Gastroesophageal sphincter (tissue), 4 donors: ENCODE results near the gene ZNF580. TPM values are rescaled to one million over a fixed set of nuclear protein-coding genes. Genes with fewer than 3 reads are reported as not detected.

Experiments used
- ATAC-seq: fragments of 150-250 bp; one replicate; pipeline ENCODE4 v1.9.1; 2016; ENCODE audit warnings: mild to moderate bottlenecking, moderate library complexity
- H3K27ac ChIP-seq, 4 donors: fragments of 200-600 bp; sonication (generic) in 3 of 4; 1 replicate in 3 of 4; 2 replicates in 1 of 4; pipeline ENCODE4 v1.5.1; 2016 to 2019
- H3K27me3 ChIP-seq: fragments of 200-600 bp; sonication (generic); one replicate; pipeline ENCODE4 v1.5.1; 2019
- H3K36me3 ChIP-seq, 2 donors: fragments of 200-600 bp; sonication (generic); one replicate each; pipeline ENCODE4 v1.5.1; 2019; ENCODE audit warnings: control low read depth in 1 of 2
- H3K4me1 ChIP-seq, 3 donors: fragments of 200-600 bp; sonication (generic); 1 replicate in 2 of 3; 2 replicates in 1 of 3; pipeline ENCODE4 v1.5.1; 2016 to 2019; ENCODE audit warnings: control low read depth in 2 of 3
- H3K4me3 ChIP-seq, 2 donors: fragments of 200-600 bp; sonication (generic); one replicate each; pipeline ENCODE4 v1.5.1; 2019; ENCODE audit warnings: mild to moderate bottlenecking in 1 of 2, moderate library complexity in 1 of 2
- H3K9me3 ChIP-seq, 3 donors: fragments of 200-600 bp; sonication (generic); one replicate each; pipeline ENCODE4 v1.5.1; 2017 to 2019; ENCODE audit warnings: control low read depth in 2 of 3
- CTCF ChIP-seq, 4 experiments: fragments of 200-600 bp in 2 of 4; fragments of 450-650 bp in 2 of 4; sonication (generic) in 1 of 4; IDR thresholded peaks; one replicate each; pipeline ENCODE4 v1.5.1; 2017 to 2019; ENCODE audit warnings: antibody characterized with exemption in 4 of 4, mild to moderate bottlenecking in 2 of 4, moderate library complexity in 2 of 4
- EP300 ChIP-seq: sonication (generic); formaldehyde crosslinking; IDR thresholded peaks from one replicate; pipeline ENCODE4 v1.6.1; 2017; ENCODE audit warnings: antibody characterized with exemption, mild to moderate bottlenecking
- POLR2A ChIP-seq, 2 donors: fragments of 450-650 bp; IDR thresholded peaks; one replicate each; pipeline ENCODE4 v1.6.1; 2017; ENCODE audit warnings: antibody characterized with exemption in 2 of 2, mild to moderate bottlenecking in 2 of 2, moderate library complexity in 1 of 2
- POLR2AphosphoS5 ChIP-seq: sonication (generic); formaldehyde crosslinking; IDR thresholded peaks from one replicate; pipeline ENCODE4 v1.6.1; 2017; ENCODE audit warnings: antibody characterized with exemption
- WGBS, 2 donors: methylation state at CpG; one replicate each; pipeline ENCODE4 v1.1.5; 2018; ENCODE audit warnings: low coverage in 1 of 2; 5-methylcytosine and 5-hydroxymethylcytosine counted together
- total RNA-seq, 4 donors: library from RNA; depleted of rRNA; stranded (reverse); fragments of >200 nt; gene quantifications; one replicate each; pipeline ENCODE4 v1.1.0, GENCODE V29; 2016

Gene ZNF580
- total RNA-seq, 4 donors from 2014 or later = 28.9 to 44.1 (median 35.2) TPM

- Histone ChIP-seq H3K27me3 (no peaks in the 10 kb centered on the region), H3K27ac (peak overlapping the region in 3 of 4 donors; percentile 95 to 100 (median 95)), H3K9me3 (no peaks in the 10 kb centered on the region), H3K4me1 (peaks cover 0 to 20% (median 0%) of the 10 kb centered on the region in 3 donors), H3K4me3 (peak overlapping the region; percentile 49 to 69), H3K36me3 (peaks cover 0 to 24% of the 10 kb centered on the region in 2 donors)
- WGBS, 2 donors = 35 to 58% methylated on average over 6 to 11 of the region's 11 CpGs
- no peak for TF ChIP-seq CTCF (IDR thresholded peaks at IDR 0.05)
- no peak for TF ChIP-seq POLR2AphosphoS5
- no peak for TF ChIP-seq POLR2A (IDR thresholded peaks at IDR 0.05)
- no peak for TF ChIP-seq EP300
- no peak for ATAC-seq
These were observed 15.8 kb upstream of the ZNF580 start for GRCh38 chr19:55625004-55625326.

DNA sequence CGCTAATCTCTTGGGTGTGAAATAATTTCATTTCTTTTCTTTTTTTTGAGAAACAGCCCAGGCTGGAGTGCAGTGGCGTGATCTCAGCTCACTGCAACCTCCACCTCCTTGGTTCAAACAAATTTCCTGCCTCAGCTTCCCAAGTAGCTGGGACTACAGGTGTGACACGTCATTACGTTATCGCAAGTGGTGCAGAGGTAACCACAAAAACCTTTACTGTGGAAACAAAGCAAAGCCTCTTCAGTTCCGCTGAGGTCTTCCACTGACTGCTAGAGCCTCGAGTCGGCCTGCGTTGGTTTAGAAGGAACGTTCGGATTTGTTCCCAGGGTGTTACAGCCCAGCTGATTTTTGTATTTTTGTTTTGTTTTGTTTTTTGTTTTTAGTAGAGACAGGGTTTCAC is 14.5 kb upstream of the ZNF580 start:
- TF ChIP-seq POLR2A (IDR thresholded peaks at IDR 0.05) = no peak
- no peak for TF ChIP-seq POLR2AphosphoS5
- no peak for TF ChIP-seq EP300
- TF ChIP-seq CTCF (IDR thresholded peaks at IDR 0.05) = no peak
- H3K4me1 ChIP-seq = peaks cover 0 to 20% (median 0%) of the 10 kb centered on the region in 3 donors
- H3K4me3 ChIP-seq = no peak overlapping the region
- H3K36me3 ChIP-seq = peaks cover 0 to 14% of the 10 kb centered on the region in 2 donors
- H3K9me3 ChIP-seq = no peaks in the 10 kb centered on the region
- WGBS, 2 donors = 81 to 89% methylated on average over 7 to 11 of the region's 11 CpGs
- H3K27me3 ChIP-seq = no peaks in the 10 kb centered on the region
- H3K27ac ChIP-seq = no peak overlapping the region
- ATAC-seq = no peak

GRCh38 chr19:55632463-55632834 is 8.4 kb upstream of the ZNF580 start:
- peaks cover 2 to 47% (median 23%) of the 10 kb centered on the region in 3 donors for H3K4me1 ChIP-seq
- peak; percentile 72 for ATAC-seq
- H3K9me3 ChIP-seq = no peaks in the 10 kb centered on the region
- H3K4me3 ChIP-seq = no peak overlapping the region
- 0 to 64% methylated on average over 1 to 2 of the region's 3 CpGs for WGBS, 2 donors
- H3K27me3 ChIP-seq = no peaks in the 10 kb centered on the region
- TF ChIP-seq EP300 (no peak), CTCF (IDR thresholded peaks at IDR 0.05) (peak; percentile 84 to 94 (median 89))
- H3K36me3 ChIP-seq = no peaks in the 10 kb centered on the region
- peak overlapping the region; percentile 25 to 78 (median 72) for H3K27ac ChIP-seq

DNA sequence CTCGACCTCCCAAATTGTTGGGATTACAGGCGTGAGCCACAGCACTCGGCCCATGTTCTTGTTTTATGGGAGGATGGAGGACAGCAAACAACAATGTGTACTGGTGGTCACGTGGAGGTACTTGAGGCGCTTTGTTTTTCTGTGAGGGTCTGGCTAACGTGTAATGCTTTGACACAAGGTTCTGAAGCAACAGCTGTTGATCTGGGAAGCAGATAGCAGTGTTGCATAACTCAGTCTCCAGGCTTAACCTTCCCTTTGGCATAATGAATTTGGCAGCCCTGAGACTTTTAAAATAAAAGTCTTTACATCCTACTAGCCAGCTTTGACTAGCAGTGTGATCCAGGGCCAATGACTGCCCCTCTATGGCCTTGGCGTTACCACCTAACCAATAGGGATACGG is 6.9 kb upstream of the ZNF580 start:
- Histone ChIP-seq H3K4me3 (no peak overlapping the region), H3K4me1 (peaks cover 2 to 61% (median 30%) of the 10 kb centered on the region in 3 donors), H3K9me3 (no peaks in the 10 kb centered on the region), H3K36me3 (no peaks in the 10 kb centered on the region), H3K27me3 (no peaks in the 10 kb centered on the region), H3K27ac (peak overlapping the region in 3 of 4 donors; percentile 95 to 100 (median 96))
- 59 to 74% methylated on average over 4 to 8 of the region's 8 CpGs for WGBS, 2 donors
- ATAC-seq = no peak
- no peak for TF ChIP-seq EP300
- TF ChIP-seq CTCF (IDR thresholded peaks at IDR 0.05) = no peak
- TF ChIP-seq POLR2AphosphoS5 = no peak
- TF ChIP-seq POLR2A (IDR thresholded peaks at IDR 0.05) = no peak

GRCh38 chr19:55635334-55635717 is 5.5 kb upstream of the ZNF580 start:
- Histone ChIP-seq H3K36me3 (no peaks in the 10 kb centered on the region), H3K27ac (peak overlapping the region; percentile 95 to 100 (median 98)), H3K4me3 (peak overlapping the region; percentile 97 to 100), H3K4me1 (peaks cover 5 to 76% (median 44%) of the 10 kb centered on the region in 3 donors), H3K9me3 (no peaks in the 10 kb centered on the region), H3K27me3 (no peaks in the 10 kb centered on the region)
- ATAC-seq = no peak
- no peak for TF ChIP-seq POLR2AphosphoS5
- no peak for TF ChIP-seq CTCF (IDR thresholded peaks at IDR 0.05)
- no peak for TF ChIP-seq POLR2A (IDR thresholded peaks at IDR 0.05)
- TF ChIP-seq EP300 = no peak
- WGBS, 2 donors = 4 to 6% methylated on average over 7 to 8 of the region's 9 CpGs
